ENCODE data around the gene PRELID2.
"Not testable (repeated sequence)": the region's sequence is repeated elsewhere in the genome, so short reads cannot be mapped to it uniquely, and the experiment has no call there.

The PRELID2 gene

GRCh38 chr5:145737578-145737977, 97.6 kb downstream of the PRELID2 start:
- DNase-seq = no peak

GRCh38 chr5:145729956-145730355, 105.2 kb downstream of the PRELID2 start:
- DNase-seq = not testable (repeated sequence)

GRCh38 chr5:145723516-145723915, 111.6 kb downstream of the PRELID2 start:
- DNase-seq = no peak

- no peak for DNase-seq
Measured at GRCh38 chr5:145718956-145719355, 116.2 kb downstream of the PRELID2 start.

- DNase-seq = no peak
Measured at GRCh38 chr5:145715412-145715811, 119.7 kb downstream of the PRELID2 start.

GRCh38 chr5:145712245-145712644, 122.9 kb downstream of the PRELID2 start:
- no peak for DNase-seq

GRCh38 chr5:145711417-145711816, 123.7 kb downstream of the PRELID2 start:
- DNase-seq = no peak

Measured in NCI-H1105 treated with DMSO at 0.1 percent for 48 hours (cell line).